A549 (cell line): Measurements from ENCODE around the gene ROR1. TPM values are rescaled to one million over a fixed set of nuclear protein-coding genes. Genes with fewer than 3 reads are reported as not detected.

Source experiments
- ATAC-seq, 2 experiments: fragments of 200-7000 bp in 1 of 2; fragments of >200 bp in 1 of 2; cut with Nextera tagmentation in 1 of 2; cut with Tn5 transposase in 1 of 2; 3 replicates each; pipeline versions ENCODE4 v1.8.0 to v1.9.1; 2018 to 2020; ENCODE audit warnings: mild to moderate bottlenecking in 1 of 2, moderate library complexity in 1 of 2
- CTCF ChIA-PET: fragments of 300-600 bp; sonication (Branson Sonifier 250); formaldehyde crosslinking; extraction: SDS; loops from one replicate; lab custom pipeline; 2021; ENCODE audit warnings: antibody characterized with exemption, inconsistent platforms; lab: Yijun Ruan, JAX
- POLR2A ChIA-PET: fragments of 350-600 bp; formaldehyde crosslinking; extraction: SDS; loops from one replicate; lab custom pipeline; 2021; ENCODE audit warnings: antibody characterized with exemption, inconsistent platforms; lab: Yijun Ruan, JAX
- DNase-seq, 2 experiments: peaks; one replicate each; pipeline versions ENCODE4 v3.0.0 to v3.0.0-alpha.2; 2011 to 2016; ENCODE audit warnings: low read depth in 1 of 2, low spot score in 1 of 2
- FAIRE-seq: peaks from 2 replicates; lab custom pipeline; 2011; peaks lifted over from hg19 to GRCh38; lab: Jason Lieb, UNC
- H3K27ac ChIP-seq, 2 experiments: fragments of >200 bp; sonication (Bioruptor Twin); formaldehyde crosslinking; 3 replicates each; pipeline ENCODE4 v1.5.1; 2016 to 2017
- H3K4me1 ChIP-seq: fragments of >200 bp; sonication (Bioruptor Twin); formaldehyde crosslinking; 3 replicates; pipeline ENCODE4 v1.6.1; 2016
- H3K4me2 ChIP-seq: fragments of >200 bp; sonication (Bioruptor Twin); formaldehyde crosslinking; 3 replicates; pipeline ENCODE4 v1.6.1; 2016
- H3K4me3 ChIP-seq: fragments of >200 bp; sonication (Bioruptor Twin); formaldehyde crosslinking; 3 replicates; pipeline ENCODE4 v1.5.1; 2016
- H3K9me3 ChIP-seq: fragments of >200 bp; sonication (Bioruptor Twin); formaldehyde crosslinking; 3 replicates; pipeline ENCODE4 v1.6.1; 2016
- BHLHE40 ChIP-seq: IDR thresholded peaks from 2 replicates; pipeline ENCODE4 v1.6.1; 2012; ENCODE audit warnings: low read depth, low read length, inconsistent platforms
- E2F6 ChIP-seq: IDR thresholded peaks from 2 replicates; pipeline ENCODE4 v1.6.1; 2012; ENCODE audit warnings: low read depth, borderline replicate concordance
- EHF ChIP-seq: fragments of 250-450 bp; sonication (Bioruptor Pico); IDR thresholded peaks from 2 replicates; pipeline ENCODE4 v1.5.0; 2020; ENCODE audit warnings: mild to moderate bottlenecking
- EHMT2 ChIP-seq: fragments of 200-600 bp; sonication (generic); IDR thresholded peaks from 2 replicates; pipeline ENCODE4 v1.6.1; 2016; ENCODE audit warnings: antibody characterized with exemption, low read depth, mild to moderate bottlenecking, moderate library complexity
- ESRRA ChIP-seq: fragments of 150-350 bp; IDR thresholded peaks from 2 replicates; pipeline ENCODE4 v1.6.1; 2014; ENCODE audit warnings: mild to moderate bottlenecking, low read length, borderline replicate concordance
- HES2 ChIP-seq: fragments of >200 bp; sonication (Bioruptor Twin); formaldehyde crosslinking; IDR thresholded peaks from 2 replicates; pipeline ENCODE4 v1.6.1; 2016
- JUN ChIP-seq, 2 experiments: fragments of >200 bp; sonication (Bioruptor Twin); formaldehyde crosslinking; IDR thresholded peaks; 2 replicates in 1 of 2; 3 replicates in 1 of 2; pipeline ENCODE4 v1.6.1; 2016 to 2017
- KDM1A ChIP-seq: fragments of 200-600 bp; sonication (generic); IDR thresholded peaks from 2 replicates; pipeline ENCODE4 v1.6.1; 2016; ENCODE audit warnings: low read depth, mild to moderate bottlenecking
- KDM5A ChIP-seq: fragments of 200-600 bp; sonication (generic); IDR thresholded peaks from 2 replicates; pipeline ENCODE4 v1.6.1; 2016; ENCODE audit warnings: antibody characterized with exemption, mild to moderate bottlenecking
- MYC ChIP-seq: IDR thresholded peaks from 2 replicates; pipeline ENCODE4 v1.6.1; 2012; ENCODE audit warnings: mild to moderate bottlenecking, inconsistent platforms, low read length, improper control_type of control experiment, borderline replicate concordance
- NPAS2 ChIP-seq: fragments of 250-450 bp; sonication (Bioruptor Pico); IDR thresholded peaks from 2 replicates; pipeline ENCODE4 v1.8.0; 2022; ENCODE audit warnings: mild to moderate bottlenecking, moderate library complexity, borderline replicate concordance
- PHF8 ChIP-seq: fragments of 200-600 bp; sonication (generic); IDR thresholded peaks from 2 replicates; pipeline ENCODE4 v1.6.1; 2016; ENCODE audit warnings: low read depth, mild to moderate bottlenecking, antibody characterized with exemption, moderate library complexity, borderline replicate concordance
- RCOR1 ChIP-seq: fragments of 150-350 bp; IDR thresholded peaks from 2 replicates; pipeline ENCODE4 v1.6.1; 2014; ENCODE audit warnings: antibody characterized with exemption, low read length, low read depth
- SMC3 ChIP-seq: fragments of >200 bp; sonication (Bioruptor Twin); formaldehyde crosslinking; IDR thresholded peaks from 3 replicates; pipeline ENCODE4 v1.6.1; 2018; ENCODE audit warnings: inconsistent platforms
- TP53 ChIP-seq: fragments of 250-450 bp; sonication (Bioruptor Pico); IDR thresholded peaks from 2 replicates; pipeline ENCODE4 v1.5.0; 2021; ENCODE audit warnings: mild to moderate bottlenecking, moderate library complexity
- ZFP36 ChIP-seq: fragments of 450-650 bp; IDR thresholded peaks from 2 replicates; pipeline ENCODE4 v1.6.1; 2014; ENCODE audit warnings: borderline replicate concordance; ENCODE audit not compliant: partially characterized antibody
- ZSCAN20 ChIP-seq: fragments of 250-450 bp; sonication (Bioruptor Pico); IDR thresholded peaks from 2 replicates; pipeline ENCODE4 v1.8.0; 2022; ENCODE audit warnings: mild to moderate bottlenecking, moderate library complexity
- WGBS: methylation state at CpG from one replicate; pipeline ENCODE4 v1.1.6; 2017; ENCODE audit errors: missing lambda C conversion rate; 5-methylcytosine and 5-hydroxymethylcytosine counted together
- polyA plus RNA-seq, 4 experiments: library from polyadenylated mRNA; depleted of rRNA in 3 of 4; stranded (reverse); fragments of >200 nt; fragmentation: RNase III in 1 of 4; extraction: RNeasy Plus Mini Kit Qiagen cat#74134 plus additional on column Dnase treatment in 1 of 4; gene quantifications; 2 replicates in 3 of 4; 3 replicates in 1 of 4; pipeline ENCODE4 v1.2.3, GENCODE V29; 2011 to 2017

Gene ROR1
- polyA plus RNA-seq, 2 of the 4 experiments (the other 2 are of a cell fraction), result 6.5 to 19.0 TPM

- FAIRE-seq (no peak), ATAC-seq (no peak), DNase-seq (no peak)
- Histone ChIP-seq H3K4me1 (peaks cover 50% of the 10 kb centered on the region), H3K4me2 (no peak overlapping the region), H3K4me3 (no peak overlapping the region), H3K27ac (0 out of 6 replicates have a peak overlapping the region, but pooled peaks of 1 of the 2 experiments have one; percentile 19), H3K9me3 (no peaks in the 10 kb centered on the region)
- POLR2A ChIA-PET, result no interaction called here
- TF ChIP-seq RCOR1, result no peak
- 0 out of 3 replicates have a peak, but pooled peaks have one; percentile 9 for TF ChIP-seq SMC3
- no peak for TF ChIP-seq TP53 (CRISPR knock-in tag)
- no peak for TF ChIP-seq MYC
- no peak for TF ChIP-seq BHLHE40
- TF ChIP-seq HES2, result no peak
- no peak for TF ChIP-seq KDM5A
- no peak for TF ChIP-seq JUN (IDR thresholded peaks at IDR 0.05)
- TF ChIP-seq NPAS2 (CRISPR knock-in tag), result no peak
- CTCF ChIA-PET, result interaction anchor here (1.3 kb wide), 1 partner anchor 11 kb away, joined by 3 read pairs; no protein-coding TSS in a partner anchor
- WGBS, result 95% methylated on average over 3 of the region's 3 CpGs
Observed at GRCh38 chr1:63924600-63924999, 150.8 kb downstream of the ROR1 start.

- ATAC-seq (no peak), FAIRE-seq (no peak), DNase-seq (no peak)
- Histone ChIP-seq H3K9me3 (no peaks in the 10 kb centered on the region), H3K4me3 (no peak overlapping the region), H3K27ac (peak overlapping the region; percentile 4 to 38; a peak in 2 of 6 replicates), H3K4me2 (0 out of 3 replicates have a peak overlapping the region, but pooled peaks have one; percentile 8)
- TF ChIP-seq HES2 (no peak), EHF (no peak), ZSCAN20 (CRISPR knock-in tag) (no peak), KDM5A (no peak), BHLHE40 (no peak)
- TF ChIP-seq, all 56 proteins: peak for 0
- ChIA-PET POLR2A (interaction anchor here (0.6 kb wide), 1 partner anchor 237 kb away, joined by 3 read pairs; no protein-coding TSS in a partner anchor), CTCF (no interaction called here)
- H3K4me1 ChIP-seq, result peaks cover 33% of the 10 kb centered on the region
- 88% methylated on average over 7 of the region's 7 CpGs for WGBS
Observed at GRCh38 chr1:63928186-63929105, 154.6 kb downstream of the ROR1 start.

- TF ChIP-seq PHF8 (no peak), KDM1A (no peak), ZFP36 (no peak), EHF (no peak), E2F6 (no peak), EHMT2 (no peak), ESRRA (no peak)
- TF ChIP-seq, all 56 proteins: peak for 0
- ChIA-PET POLR2A (interaction anchor here (0.6 kb wide), 1 partner anchor 238 kb away, joined by 3 read pairs; no protein-coding TSS in a partner anchor), CTCF (no interaction called here)
- H3K4me1 ChIP-seq, result peaks cover 31% of the 10 kb centered on the region
- H3K4me3 ChIP-seq, result no peak overlapping the region
- 80% methylated on average over 3 of the region's 3 CpGs for WGBS
- H3K4me2 ChIP-seq, result 0 out of 3 replicates have a peak overlapping the region, but pooled peaks have one; percentile 8
- no peaks in the 10 kb centered on the region for H3K9me3 ChIP-seq
- peak overlapping the region in 1 of 2 experiments; percentile 4; a peak in 2 of 6 replicates for H3K27ac ChIP-seq
- no peak for ATAC-seq
- no peak for DNase-seq
- no peak for FAIRE-seq
Observed at GRCh38 chr1:63929106-63929478, 155.3 kb downstream of the ROR1 start.
